H1 (cell line): ENCODE measurements around the gene RAB8B.

Source experiments
- CREB1 ChIP-seq: IDR thresholded peaks from 2 replicates; pipeline ENCODE4 v1.6.1; 2012; ENCODE audit warnings: inconsistent platforms
- CTCF ChIP-seq, 3 experiments: IDR thresholded peaks; 1 replicate in 2 of 3; 2 replicates in 1 of 3; pipeline versions ENCODE4 v1.5.1 to v1.6.1; 2011; ENCODE audit warnings: low read length in 3 of 3, mild to moderate bottlenecking in 3 of 3, inconsistent platforms in 2 of 3, low read depth in 1 of 3, moderate library complexity in 1 of 3; ENCODE audit not compliant: insufficient read depth in 1 of 3; ENCODE audit errors: control extremely low read depth in 1 of 3
- EP300 ChIP-seq, 2 experiments: IDR thresholded peaks; 1 replicate in 1 of 2; 2 replicates in 1 of 2; pipeline ENCODE4 v1.6.1; 2011 to 2012; ENCODE audit warnings: low read depth in 2 of 2, low read length in 2 of 2, mild to moderate bottlenecking in 2 of 2, borderline replicate concordance in 1 of 2, inconsistent platforms in 1 of 2, moderate library complexity in 1 of 2
- EZH2 ChIP-seq: fragments of 200-600 bp; sonication (generic); IDR thresholded peaks from 2 replicates; pipeline ENCODE4 v1.7.1; 2012; ENCODE audit warnings: low read depth, mild to moderate bottlenecking, moderate library complexity, low read length, inconsistent platforms; ENCODE audit not compliant: severe bottlenecking
- GABPA ChIP-seq: IDR thresholded peaks from 2 replicates; pipeline ENCODE4 v1.6.1; 2011; ENCODE audit warnings: mild to moderate bottlenecking, low read length, moderate library complexity, borderline replicate concordance; ENCODE audit not compliant: insufficient read depth
- MAX ChIP-seq: IDR thresholded peaks from 2 replicates; pipeline ENCODE4 v1.6.1; 2012; ENCODE audit warnings: inconsistent platforms
- NRF1 ChIP-seq: IDR thresholded peaks from 2 replicates; pipeline ENCODE4 v1.6.1; 2011; ENCODE audit warnings: mild to moderate bottlenecking, low read depth, low read length, improper control_type of control experiment
- POLR2A ChIP-seq, 2 experiments: IDR thresholded peaks; 1 replicate in 1 of 2; 2 replicates in 1 of 2; pipeline ENCODE4 v1.6.1; 2011; ENCODE audit warnings: low read depth in 2 of 2, low read length in 2 of 2, mild to moderate bottlenecking in 2 of 2; ENCODE audit errors: control extremely low read depth in 1 of 2
- POLR2AphosphoS5 ChIP-seq: IDR thresholded peaks from 2 replicates; pipeline ENCODE4 v1.6.1; 2011; ENCODE audit warnings: low read depth, low read length
- SIN3A ChIP-seq, 2 experiments: IDR thresholded peaks in 1 of 2; conservative IDR thresholded peaks in 1 of 2; 2 replicates each; pipeline ENCODE4 v1.6.1; 2011 to 2012; ENCODE audit warnings: low read length in 2 of 2, improper control_type of control experiment in 1 of 2, low read depth in 1 of 2, mild to moderate bottlenecking in 1 of 2
- TAF1 ChIP-seq: IDR thresholded peaks from 2 replicates; pipeline ENCODE4 v1.6.1; 2011; ENCODE audit warnings: mild to moderate bottlenecking, low read depth, low read length
- YY1 ChIP-seq: IDR thresholded peaks from 2 replicates; pipeline ENCODE4 v1.6.1; 2011; ENCODE audit warnings: low read depth, mild to moderate bottlenecking, low read length
- ZNF274 ChIP-seq: IDR thresholded peaks from 2 replicates; pipeline ENCODE4 v1.7.0; 2012; ENCODE audit warnings: low read length, borderline replicate concordance; ENCODE audit errors: extremely low read depth

GRCh38 chr15:63244399-63244798 lies 55.0 kb downstream of the RAB8B start:
- TF ChIP-seq ZNF274 (no peak), EP300 (IDR thresholded peaks at IDR 0.05; ENCODE audit: borderline replicate concordance in 1 of 2, low read depth in 2 of 2, low read length in 2 of 2) (no peak), CTCF (IDR thresholded peaks at IDR 0.05; ENCODE audit: control extremely low read depth in 1 of 3, insufficient read depth in 1 of 3, low read depth in 1 of 3, low read length in 3 of 3) (no peak), YY1 (no peak), POLR2A (IDR thresholded peaks at IDR 0.05; ENCODE audit: control extremely low read depth in 1 of 2, low read depth in 2 of 2, low read length in 2 of 2) (no peak), EZH2 (no peak), NRF1 (no peak), MAX (no peak), GABPA (no peak), TAF1 (no peak), CREB1 (no peak), POLR2AphosphoS5 (no peak), SIN3A (conservative IDR thresholded peaks at IDR 0.05 in 1 of 2, IDR thresholded peaks at IDR 0.05 in 1 of 2; ENCODE audit: low read depth in 1 of 2, low read length in 2 of 2) (no peak)
